ENCODE data around the gene MYBPHL.

The MYBPHL gene

DNA sequence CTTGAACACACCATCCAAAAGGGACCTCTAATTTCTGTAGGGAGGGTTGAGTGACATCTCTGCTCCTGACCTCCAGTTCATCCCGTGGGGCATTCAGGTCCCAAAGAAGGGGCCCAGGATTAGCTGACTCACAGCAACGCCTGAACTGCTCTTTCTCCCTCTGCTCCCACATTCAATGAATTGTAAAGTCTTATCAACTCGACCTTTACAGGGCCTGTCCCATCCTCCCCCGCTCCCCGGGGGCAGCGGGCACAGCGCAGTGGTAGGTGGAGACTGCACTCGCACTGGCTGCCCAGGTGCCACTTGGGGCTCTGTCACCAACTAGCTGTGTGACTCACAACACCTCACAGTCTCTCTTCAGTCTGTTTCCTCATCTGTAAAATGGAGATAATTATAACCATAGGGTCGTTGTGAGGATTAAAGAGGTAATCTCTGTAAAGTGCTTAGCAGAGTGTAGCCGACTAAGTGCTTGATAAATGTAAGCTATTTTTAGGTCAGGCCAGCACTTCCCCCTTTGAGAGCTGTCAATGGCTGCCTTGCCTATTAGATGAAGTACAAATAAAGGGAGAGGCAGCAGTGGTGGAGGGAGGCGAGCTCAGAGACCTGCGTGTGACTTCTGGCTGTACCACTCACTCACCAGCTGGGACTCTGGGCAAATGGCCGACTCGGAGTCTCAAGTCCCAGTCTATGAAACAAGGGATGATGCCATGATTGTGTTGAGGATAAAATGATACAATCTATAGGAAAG lies 637 bp upstream of the MYBPHL start (continued):
- TF ChIP-seq ZNF175 (tag by site-specific recombination; IDR thresholded peaks at IDR 0.05) (no peak), KLF7 (tag by site-specific recombination; IDR thresholded peaks at IDR 0.05; ENCODE audit: borderline replicate concordance) (no peak), ZNF473 (tag by site-specific recombination; IDR thresholded peaks at IDR 0.05) (no peak), ZFHX2 (tag by site-specific recombination; conservative IDR thresholded peaks at IDR 0.05) (peak; percentile 22; the same call in 1 of the 2 replicates), ZNF121 (tag by site-specific recombination; IDR thresholded peaks at IDR 0.05) (no peak), ZNF501 (tag by site-specific recombination; IDR thresholded peaks at IDR 0.05) (no peak), ZNF184 (tag by site-specific recombination; IDR thresholded peaks at IDR 0.05) (no peak), ZNF132 (tag by site-specific recombination; IDR thresholded peaks at IDR 0.05; ENCODE audit: borderline replicate concordance) (no peak), ZBTB1 (tag by site-specific recombination; IDR thresholded peaks at IDR 0.05) (no peak), MYNN (tag by site-specific recombination; IDR thresholded peaks at IDR 0.05; ENCODE audit: borderline replicate concordance) (no peak), ZNF16 (tag by site-specific recombination; IDR thresholded peaks at IDR 0.05; ENCODE audit: low read depth) (no peak), ZNF624 (tag by site-specific recombination; IDR thresholded peaks at IDR 0.05) (no peak), ZNF2 (tag by site-specific recombination; IDR thresholded peaks at IDR 0.05) (no peak), ZBTB17 (tag by site-specific recombination; IDR thresholded peaks at IDR 0.05) (no peak), KLF10 (tag by site-specific recombination; IDR thresholded peaks at IDR 0.05) (no peak), REPIN1 (tag by site-specific recombination; IDR thresholded peaks at IDR 0.05; ENCODE audit: low read depth) (no peak), HOXA7 (CRISPR knock-in tag; IDR thresholded peaks at IDR 0.05; ENCODE audit: borderline replicate concordance) (no peak), ZNF19 (tag by site-specific recombination; IDR thresholded peaks at IDR 0.05; ENCODE audit: low read depth) (no peak), ZXDB (tag by site-specific recombination; IDR thresholded peaks at IDR 0.05) (no peak), ZNF274 (IDR thresholded peaks at IDR 0.05; ENCODE audit: low read length) (no peak), ZNF274 (tag by site-specific recombination; IDR thresholded peaks at IDR 0.05; ENCODE audit: borderline replicate concordance) (no peak), ZSCAN30 (tag by site-specific recombination; IDR thresholded peaks at IDR 0.05) (no peak), ZNF202 (tag by site-specific recombination; IDR thresholded peaks at IDR 0.05; ENCODE audit: borderline replicate concordance) (no peak), ZNF214 (tag by site-specific recombination; IDR thresholded peaks at IDR 0.05; ENCODE audit: borderline replicate concordance) (no peak), KLF16 (tag by site-specific recombination; IDR thresholded peaks at IDR 0.05) (no peak), ZNF558 (tag by site-specific recombination; IDR thresholded peaks at IDR 0.05) (no peak), ZBTB21 (tag by site-specific recombination; IDR thresholded peaks at IDR 0.05) (no peak), TRIM28 (IDR thresholded peaks at IDR 0.05; ENCODE audit: borderline replicate concordance, low read length) (peak; percentile 50; the same call in 1 of the 2 replicates), ZNF658 (tag by site-specific recombination; IDR thresholded peaks at IDR 0.05) (no peak)
- TF ChIP-seq, protein P1, sequence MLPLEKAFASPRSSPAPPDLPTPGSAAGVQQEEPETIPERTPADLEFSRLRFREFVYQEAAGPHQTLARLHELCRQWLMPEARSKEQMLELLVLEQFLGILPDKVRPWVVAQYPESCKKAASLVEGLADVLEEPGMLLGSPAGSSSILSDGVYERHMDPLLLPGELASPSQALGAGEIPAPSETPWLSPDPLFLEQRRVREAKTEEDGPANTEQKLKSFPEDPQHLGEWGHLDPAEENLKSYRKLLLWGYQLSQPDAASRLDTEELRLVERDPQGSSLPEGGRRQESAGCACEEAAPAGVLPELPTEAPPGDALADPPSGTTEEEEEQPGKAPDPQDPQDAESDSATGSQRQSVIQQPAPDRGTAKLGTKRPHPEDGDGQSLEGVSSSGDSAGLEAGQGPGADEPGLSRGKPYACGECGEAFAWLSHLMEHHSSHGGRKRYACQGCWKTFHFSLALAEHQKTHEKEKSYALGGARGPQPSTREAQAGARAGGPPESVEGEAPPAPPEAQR (tag by site-specific recombination; IDR thresholded peaks at IDR 0.05) = no peak
- TF ChIP-seq, protein P2, sequence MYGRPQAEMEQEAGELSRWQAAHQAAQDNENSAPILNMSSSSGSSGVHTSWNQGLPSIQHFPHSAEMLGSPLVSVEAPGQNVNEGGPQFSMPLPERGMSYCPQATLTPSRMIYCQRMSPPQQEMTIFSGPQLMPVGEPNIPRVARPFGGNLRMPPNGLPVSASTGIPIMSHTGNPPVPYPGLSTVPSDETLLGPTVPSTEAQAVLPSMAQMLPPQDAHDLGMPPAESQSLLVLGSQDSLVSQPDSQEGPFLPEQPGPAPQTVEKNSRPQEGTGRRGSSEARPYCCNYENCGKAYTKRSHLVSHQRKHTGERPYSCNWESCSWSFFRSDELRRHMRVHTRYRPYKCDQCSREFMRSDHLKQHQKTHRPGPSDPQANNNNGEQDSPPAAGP (tag by site-specific recombination; IDR thresholded peaks at IDR 0.05) = 0 out of 2 replicates have a peak, but pooled peaks have one; percentile 2
- TF ChIP-seq, protein P3, sequence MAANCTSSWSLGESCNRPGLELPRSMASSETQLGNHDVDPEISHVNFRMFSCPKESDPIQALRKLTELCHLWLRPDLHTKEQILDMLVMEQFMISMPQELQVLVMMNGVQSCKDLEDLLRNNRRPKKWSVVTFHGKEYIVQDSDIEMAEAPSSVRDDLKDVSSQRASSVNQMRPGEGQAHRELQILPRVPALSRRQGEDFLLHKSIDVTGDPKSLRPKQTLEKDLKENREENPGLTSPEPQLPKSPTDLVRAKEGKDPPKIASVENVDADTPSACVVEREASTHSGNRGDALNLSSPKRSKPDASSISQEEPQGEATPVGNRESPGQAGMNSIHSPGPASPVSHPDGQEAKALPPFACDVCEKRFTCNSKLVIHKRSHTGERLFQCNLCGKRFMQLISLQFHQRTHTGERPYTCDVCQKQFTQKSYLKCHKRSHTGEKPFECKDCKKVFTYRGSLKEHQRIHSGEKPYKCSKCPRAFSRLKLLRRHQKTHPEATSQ (tag by site-specific recombination; IDR thresholded peaks at IDR 0.05) = no peak
- TF ChIP-seq, protein P4, sequence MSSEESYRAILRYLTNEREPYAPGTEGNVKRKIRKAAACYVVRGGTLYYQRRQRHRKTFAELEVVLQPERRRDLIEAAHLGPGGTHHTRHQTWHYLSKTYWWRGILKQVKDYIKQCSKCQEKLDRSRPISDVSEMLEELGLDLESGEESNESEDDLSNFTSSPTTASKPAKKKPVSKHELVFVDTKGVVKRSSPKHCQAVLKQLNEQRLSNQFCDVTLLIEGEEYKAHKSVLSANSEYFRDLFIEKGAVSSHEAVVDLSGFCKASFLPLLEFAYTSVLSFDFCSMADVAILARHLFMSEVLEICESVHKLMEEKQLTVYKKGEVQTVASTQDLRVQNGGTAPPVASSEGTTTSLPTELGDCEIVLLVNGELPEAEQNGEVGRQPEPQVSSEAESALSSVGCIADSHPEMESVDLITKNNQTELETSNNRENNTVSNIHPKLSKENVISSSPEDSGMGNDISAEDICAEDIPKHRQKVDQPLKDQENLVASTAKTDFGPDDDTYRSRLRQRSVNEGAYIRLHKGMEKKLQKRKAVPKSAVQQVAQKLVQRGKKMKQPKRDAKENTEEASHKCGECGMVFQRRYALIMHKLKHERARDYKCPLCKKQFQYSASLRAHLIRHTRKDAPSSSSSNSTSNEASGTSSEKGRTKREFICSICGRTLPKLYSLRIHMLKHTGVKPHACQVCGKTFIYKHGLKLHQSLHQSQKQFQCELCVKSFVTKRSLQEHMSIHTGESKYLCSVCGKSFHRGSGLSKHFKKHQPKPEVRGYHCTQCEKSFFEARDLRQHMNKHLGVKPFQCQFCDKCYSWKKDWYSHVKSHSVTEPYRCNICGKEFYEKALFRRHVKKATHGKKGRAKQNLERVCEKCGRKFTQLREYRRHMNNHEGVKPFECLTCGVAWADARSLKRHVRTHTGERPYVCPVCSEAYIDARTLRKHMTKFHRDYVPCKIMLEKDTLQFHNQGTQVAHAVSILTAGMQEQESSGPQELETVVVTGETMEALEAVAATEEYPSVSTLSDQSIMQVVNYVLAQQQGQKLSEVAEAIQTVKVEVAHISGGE (tag by site-specific recombination; conservative IDR thresholded peaks at IDR 0.05; ENCODE audit: low read depth) = no peak
- TF ChIP-seq, protein P5, sequence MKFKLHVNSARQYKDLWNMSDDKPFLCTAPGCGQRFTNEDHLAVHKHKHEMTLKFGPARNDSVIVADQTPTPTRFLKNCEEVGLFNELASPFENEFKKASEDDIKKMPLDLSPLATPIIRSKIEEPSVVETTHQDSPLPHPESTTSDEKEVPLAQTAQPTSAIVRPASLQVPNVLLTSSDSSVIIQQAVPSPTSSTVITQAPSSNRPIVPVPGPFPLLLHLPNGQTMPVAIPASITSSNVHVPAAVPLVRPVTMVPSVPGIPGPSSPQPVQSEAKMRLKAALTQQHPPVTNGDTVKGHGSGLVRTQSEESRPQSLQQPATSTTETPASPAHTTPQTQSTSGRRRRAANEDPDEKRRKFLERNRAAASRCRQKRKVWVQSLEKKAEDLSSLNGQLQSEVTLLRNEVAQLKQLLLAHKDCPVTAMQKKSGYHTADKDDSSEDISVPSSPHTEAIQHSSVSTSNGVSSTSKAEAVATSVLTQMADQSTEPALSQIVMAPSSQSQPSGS (tag by site-specific recombination; IDR thresholded peaks at IDR 0.05; ENCODE audit: low read depth) = no peak

Measured in HEK293 (cell line).